HepG2 (cell line): ENCODE data around the gene BGN.

Experiments
- CTCF ChIP-seq: sonication (generic); formaldehyde crosslinking; IDR thresholded peaks from 2 replicates; pipeline ENCODE4 v1.5.0; 2020; ENCODE audit warnings: mild to moderate bottlenecking, missing genetic modification reagents, moderate library complexity
- ELF4 ChIP-seq: sonication (generic); formaldehyde crosslinking; IDR thresholded peaks from 2 replicates; pipeline ENCODE4 v1.5.0; 2020; ENCODE audit warnings: missing genetic modification reagents, mild to moderate bottlenecking, moderate library complexity, borderline replicate concordance
- RFX3 ChIP-seq: IDR thresholded peaks from 2 replicates; pipeline ENCODE4 v1.6.1; 2016; ENCODE audit warnings: missing biosample characterization, missing genetic modification reagents

DNA sequence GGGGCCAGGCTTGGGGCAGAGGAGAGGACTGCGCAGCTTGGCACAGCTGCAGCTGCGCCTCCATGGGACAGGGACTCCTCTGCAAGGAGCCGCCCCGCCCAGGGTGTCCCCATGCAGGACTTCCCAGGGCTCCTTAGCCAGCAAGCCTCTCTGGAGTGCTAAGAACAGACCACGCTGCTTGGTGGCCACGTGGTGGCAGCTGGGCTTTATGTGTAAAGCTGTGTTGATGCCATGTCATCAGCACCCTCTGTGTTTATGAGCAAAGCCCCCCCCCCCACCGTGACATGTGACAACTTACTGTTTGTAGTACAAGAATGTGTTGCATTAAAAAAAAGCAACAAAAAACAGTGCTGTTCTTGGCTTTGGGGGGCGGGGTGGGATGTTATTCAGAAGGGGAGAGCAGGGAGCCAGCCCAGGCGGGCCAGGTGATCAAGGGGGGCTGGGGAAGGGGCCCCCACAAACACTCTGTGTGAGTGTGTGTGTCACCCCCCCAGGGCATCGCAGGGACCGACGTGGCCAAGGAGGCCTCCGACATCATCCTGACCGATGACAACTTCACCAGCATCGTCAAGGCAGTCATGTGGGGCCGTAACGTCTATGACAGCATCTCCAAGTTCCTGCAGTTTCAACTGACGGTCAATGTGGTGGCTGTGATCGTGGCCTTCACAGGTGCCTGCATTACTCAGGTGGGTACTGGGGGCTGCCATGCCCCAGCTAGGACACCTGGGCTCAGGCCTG is 63.0 kb downstream of the BGN start:
- TF ChIP-seq ELF4 (CRISPR knock-in tag), result no peak
- TF ChIP-seq RFX3 (CRISPR knock-in tag), result no peak
- no peak; the same call in 1 of the 2 replicates for TF ChIP-seq CTCF
